GM19240 (cell line): ENCODE measurements around the gene RBM20.

Experiments used
- DNase-seq: peaks from one replicate; pipeline ENCODE4 v3.0.0; 2011; ENCODE audit warnings: low spot score; ENCODE audit not compliant: insufficient read length

Gene RBM20

GRCh38 chr10:110833234-110833940, 189.3 kb downstream of the RBM20 start:
- no peak for DNase-seq

DNA sequence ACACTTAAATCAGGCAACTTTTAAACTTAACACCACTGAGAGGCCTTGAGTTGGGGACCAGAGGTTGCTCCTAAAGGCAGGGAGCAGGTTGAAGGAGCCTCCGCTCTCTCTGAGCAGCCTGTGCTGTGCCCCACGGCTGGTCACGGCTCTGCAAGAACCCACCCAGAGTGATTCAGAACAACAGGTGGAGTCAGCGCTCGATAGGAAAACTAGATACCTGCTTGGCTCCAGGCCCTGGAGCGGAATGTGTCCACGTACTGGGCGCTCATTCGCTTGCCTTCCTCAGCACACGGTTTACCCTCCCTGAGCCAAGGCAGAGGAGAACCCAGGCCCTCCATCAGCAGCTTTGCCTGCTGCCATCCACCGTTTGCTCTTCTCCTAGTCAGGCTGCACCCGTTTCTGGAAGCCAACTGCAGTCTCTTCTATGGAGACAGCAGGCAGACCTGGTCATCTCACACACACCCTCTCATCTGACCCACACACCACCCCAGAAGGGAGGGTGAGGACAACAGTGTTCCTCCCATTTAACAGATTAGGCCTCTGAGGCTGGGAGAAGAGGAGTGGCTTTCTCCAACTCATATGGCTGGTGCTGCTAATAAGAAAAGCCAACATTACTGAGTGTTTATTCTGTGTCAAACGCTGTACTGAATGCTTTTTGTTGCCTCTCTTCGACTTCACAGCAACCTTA, 189.9 kb downstream of the RBM20 start:
- DNase-seq: no peak

GRCh38 chr10:110834629-110835301, 190.6 kb downstream of the RBM20 start:
- DNase-seq: no peak

DNA sequence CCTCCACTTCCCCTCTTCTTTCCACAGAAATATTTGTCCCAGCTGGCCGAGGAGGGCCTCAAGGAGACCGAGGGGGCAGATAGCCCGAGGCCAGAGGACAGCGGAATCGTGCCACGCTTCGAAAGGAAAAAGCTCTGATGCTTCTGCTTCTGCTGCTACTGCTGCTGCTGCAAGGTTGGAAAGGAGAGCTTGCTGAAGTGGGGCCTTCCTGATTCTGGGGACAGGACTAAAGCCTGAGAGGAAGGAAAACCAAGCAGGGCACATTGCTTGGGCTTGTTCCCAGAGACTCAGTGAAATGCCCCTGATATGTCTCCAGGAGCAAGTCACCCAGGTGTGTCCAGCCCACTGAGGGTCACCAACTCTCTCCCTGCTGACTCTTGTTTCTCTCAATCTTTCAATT, 191.7 kb downstream of the RBM20 start:
- no peak for DNase-seq

GRCh38 chr10:110836706-110837105, 192.6 kb downstream of the RBM20 start:
- DNase-seq: no peak

DNA sequence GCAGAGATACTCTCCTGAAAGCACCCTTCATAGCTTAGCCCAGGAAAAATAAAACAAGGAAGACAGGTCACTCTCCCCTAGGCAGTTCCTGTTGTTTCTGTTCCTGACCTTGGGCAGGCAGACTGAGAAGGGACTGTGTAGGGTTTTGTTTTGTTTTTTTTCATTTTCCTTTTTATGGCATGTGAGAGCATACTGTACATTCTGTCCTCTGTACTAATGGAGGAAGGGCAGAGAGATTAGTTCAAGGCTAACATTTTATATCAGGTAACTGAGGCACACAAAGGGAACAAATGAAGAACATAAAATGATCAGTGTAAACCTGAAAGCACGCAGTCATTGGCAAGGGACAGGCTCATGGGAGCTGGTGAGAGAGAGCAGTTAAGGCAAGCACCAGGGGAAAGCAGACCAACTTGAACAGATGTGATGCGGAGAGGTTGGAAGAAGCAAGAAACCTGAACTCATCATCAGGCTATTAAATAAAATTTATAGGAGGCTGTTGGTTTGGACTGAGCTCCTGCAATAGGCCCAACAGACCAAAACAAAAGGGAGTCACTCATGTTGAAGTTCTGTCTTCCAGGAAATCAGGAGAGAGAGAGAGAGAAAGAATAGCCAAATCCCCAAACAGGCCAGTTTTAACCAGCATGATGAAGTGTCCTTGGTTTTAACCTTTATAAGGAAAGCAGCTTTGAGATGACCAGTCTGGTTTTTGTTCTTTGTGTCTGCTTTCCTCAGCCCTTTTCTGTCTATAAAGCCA, 193.5 kb downstream of the RBM20 start:
- DNase-seq: no peak

- no peak for DNase-seq
Measured at GRCh38 chr10:110840225-110840922, 196.2 kb downstream of the RBM20 start.

DNA sequence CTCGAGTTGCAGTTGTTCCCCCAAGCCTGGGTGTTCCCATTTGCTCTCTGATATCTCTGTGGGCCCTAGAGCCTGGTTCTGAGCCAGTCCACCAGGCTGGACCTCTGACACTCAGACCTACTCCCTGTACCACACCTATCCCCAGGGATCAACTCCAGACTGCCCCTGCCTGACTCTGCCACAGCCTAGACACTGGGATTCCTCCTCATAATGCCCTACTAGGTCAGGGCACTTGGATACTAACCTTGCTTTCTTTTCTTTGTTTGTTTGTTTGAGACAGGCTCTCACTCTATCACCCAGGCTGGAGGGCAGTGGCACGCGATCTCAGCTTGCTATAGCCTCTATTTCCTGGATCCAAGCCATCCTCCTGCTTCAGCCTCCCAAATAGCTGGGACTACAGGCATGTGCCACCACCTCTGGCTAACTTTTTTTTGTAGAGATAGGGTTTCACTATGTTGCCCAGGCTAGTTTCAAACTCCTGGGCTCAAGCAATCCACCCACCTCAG, 196.8 kb downstream of the RBM20 start:
- DNase-seq: no peak

- peak; percentile 79 for DNase-seq
Measured at GRCh38 chr10:110841767-110842267, 197.7 kb downstream of the RBM20 start.

DNA sequence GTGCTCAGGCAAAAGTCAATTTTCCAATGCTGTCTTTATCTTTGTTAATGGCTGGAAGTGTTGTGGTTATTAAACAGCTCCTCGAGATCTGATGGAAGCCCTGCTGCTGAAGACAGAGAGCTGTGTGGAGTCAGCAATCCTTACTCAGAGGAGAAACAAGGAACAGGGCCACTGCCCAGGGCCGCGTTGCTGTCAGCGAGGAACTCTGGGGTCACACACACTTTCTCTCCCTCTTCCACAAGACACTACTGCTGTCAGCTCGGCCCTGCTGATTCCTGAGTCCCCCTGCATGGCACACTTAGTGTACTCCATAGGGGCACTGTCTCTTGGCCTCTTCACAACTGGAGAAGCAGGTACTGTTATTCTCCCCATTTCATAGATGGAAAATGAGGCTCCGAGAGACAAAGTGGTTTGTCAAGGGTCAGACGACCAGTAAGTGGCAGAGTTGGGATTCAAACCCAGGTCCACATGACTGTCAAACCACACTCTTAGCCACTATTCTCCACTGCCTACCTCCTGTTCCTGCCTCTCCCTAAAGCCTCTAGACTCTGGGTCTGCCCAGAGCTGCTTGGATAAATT, 198.3 kb downstream of the RBM20 start:
- DNase-seq: no peak

DNA sequence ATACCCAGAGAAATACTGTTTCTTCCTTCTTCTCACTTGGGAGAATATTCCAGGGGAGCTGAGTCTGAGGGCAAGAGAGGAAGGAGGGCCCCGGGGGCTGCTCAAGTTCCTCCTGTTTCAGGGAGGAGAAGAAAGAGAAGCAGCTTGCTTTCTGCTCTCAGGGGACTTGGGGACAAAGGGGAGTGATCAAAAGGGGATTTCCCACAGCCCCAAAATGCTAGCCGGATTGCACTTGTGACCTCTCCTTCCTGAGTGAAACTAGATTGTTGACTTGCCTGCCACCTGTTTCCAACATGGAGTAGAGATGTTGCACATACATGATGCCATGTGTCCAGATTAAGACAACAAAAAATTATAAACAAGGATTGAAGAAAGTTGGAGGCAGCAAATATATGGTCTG, 198.9 kb downstream of the RBM20 start:
- peak; percentile 61 for DNase-seq

DNA sequence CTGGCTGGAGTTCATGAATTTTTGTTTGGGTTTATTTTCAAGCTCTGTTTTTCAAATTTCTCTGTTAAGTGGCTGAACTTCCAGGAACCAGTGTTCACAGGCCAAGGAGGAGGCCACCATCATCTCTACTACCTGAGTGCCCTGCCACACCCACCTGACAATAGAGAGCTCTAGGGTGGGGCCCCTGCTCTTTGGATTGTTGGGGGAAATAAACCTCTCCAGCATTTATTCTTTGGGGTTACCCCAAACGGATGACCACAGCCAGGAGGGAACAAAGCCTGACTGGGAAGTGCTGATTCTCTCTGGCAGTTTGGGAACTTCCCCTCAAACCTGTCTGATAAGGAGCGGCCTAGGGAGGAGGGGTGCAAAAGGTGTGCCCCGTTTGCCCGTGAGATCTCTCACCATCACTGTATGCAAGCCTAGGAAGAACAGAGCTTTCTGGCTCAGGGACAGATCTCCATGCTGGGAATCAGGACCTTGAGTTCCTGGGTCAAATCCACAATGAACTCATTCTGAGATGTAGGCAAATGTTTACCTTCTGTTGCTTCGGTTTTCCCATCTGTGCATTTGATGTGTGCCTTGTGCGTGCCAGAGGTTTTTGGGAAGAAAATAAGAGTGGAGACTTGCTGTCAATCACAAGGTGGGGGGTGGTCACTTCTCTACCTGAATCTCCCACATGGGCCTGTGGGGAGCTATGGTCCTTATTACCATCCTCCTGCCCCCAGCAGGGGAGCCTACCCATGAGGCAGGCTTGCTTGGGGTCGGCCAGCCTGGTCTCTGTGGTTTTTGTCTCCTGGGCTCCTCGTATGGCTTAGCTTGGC, 199.9 kb downstream of the RBM20 start:
- DNase-seq: no peak

- DNase-seq: no peak
Measured at GRCh38 chr10:110844617-110844881, 200.4 kb downstream of the RBM20 start.

DNA sequence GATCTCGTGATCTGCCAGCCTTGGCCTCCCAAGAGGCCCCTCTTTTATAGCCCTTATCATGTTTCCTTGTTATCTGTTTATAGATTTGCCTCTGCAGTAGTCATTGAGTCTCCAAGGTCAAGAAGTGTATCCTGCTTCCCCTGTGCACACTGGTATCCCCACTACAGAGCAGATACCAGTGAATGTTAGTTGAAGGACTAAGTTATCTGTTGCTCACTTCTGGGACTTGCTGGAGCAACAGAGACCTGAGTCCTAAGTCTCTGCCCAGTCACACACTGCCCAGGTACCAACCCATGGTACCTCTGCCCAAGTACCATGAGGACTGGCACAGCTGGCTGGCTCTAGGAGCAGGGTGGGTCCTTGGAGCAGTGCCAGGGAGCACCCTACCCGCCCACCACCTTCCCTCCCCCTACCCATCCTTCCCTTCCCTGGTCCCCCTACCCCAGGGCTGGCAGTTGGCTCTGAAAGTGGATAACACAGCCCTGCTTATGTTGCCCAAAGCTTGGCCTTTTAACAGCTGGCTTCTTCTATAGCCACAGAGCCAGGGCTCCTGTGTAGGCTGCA, 201.1 kb downstream of the RBM20 start:
- DNase-seq: no peak

- DNase-seq: no peak
Measured at GRCh38 chr10:110845756-110846620, 201.9 kb downstream of the RBM20 start.

DNA sequence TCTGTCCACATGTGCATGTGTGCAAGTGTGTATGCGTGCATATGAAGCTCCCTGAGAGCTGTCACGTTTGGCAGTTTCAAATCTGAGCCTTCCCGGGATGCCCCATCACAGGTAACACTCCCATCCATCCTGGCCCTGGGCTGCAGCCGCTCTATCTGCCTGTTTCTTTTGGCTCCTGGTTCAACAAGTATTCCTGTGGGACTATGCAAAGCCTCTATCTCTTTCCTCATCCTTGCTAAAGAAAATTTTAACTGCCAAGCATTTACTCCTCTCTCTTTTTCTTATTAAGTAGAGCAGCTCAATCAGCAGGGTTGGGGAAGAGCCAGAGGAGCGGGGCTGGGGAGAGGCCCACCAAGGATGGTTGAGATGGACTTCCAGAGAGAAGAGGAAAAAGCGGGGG, 203.2 kb downstream of the RBM20 start:
- DNase-seq: no peak

DNA sequence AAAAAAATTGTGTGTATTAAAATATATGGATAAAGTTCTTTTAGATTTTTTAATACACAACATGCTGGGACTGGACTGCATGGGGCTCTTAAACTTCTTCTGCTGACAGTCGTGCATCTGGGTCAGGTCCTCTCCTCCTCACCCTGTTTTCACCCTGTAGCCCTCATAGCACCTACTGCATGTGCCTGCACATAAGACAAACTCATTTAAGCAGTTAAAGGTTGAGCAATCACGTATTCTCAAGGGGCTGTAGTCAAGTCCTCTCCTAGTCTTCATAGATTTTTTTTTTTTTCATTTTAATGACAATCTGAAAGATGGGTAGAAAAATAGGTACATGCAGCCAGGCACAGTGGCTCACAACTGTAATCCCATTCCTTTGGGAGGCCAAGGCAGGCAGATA, 204.0 kb downstream of the RBM20 start:
- DNase-seq: no peak

DNA sequence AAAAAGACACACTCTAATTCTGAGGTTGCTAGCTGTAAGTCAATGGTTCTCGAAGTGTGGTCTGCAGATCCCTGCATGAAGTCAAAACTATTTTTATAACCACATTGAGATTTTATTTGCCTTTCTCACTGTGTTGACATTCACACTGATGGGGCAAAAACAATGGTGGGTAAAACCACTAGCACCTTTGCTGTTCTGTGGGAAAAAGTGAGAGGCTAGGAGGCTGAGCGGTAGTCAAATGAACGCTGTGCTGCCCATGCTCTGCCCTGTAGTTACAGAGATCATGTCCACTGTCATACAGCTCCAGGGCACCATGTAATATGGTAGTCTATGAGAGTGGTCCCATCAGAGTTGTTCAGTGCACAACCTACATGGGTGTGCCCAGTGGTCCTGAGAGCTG, 206.0 kb downstream of the RBM20 start:
- no peak for DNase-seq
